Naive thymus-derived CD8-positive, alpha-beta T cell (primary cell): ENCODE data around the gene FMNL2. TPM values are rescaled to one million over a fixed set of nuclear protein-coding genes. Genes with fewer than 3 reads are reported as not detected.
"Not testable (repeated sequence)": the region's sequence is repeated elsewhere in the genome, so short reads cannot be mapped to it uniquely, and the experiment has no call there.

Experiments used
- ATAC-seq, 2 donors: fragments of 150-1000 bp; cut with Tn5 transposase in 1 of 2; sonication (Bioruptor Pico), chemical (Tn5 transposase) in 1 of 2; 1 replicate in 1 of 2; 2 replicates in 1 of 2; pipeline ENCODE4 v1.10.0; 2021; ENCODE audit warnings: mild to moderate bottlenecking in 2 of 2, moderate library complexity in 2 of 2
- POLR2A ChIA-PET: fragments of 350-600 bp; sonication (Branson Sonifier 250); formaldehyde crosslinking; loops from one replicate; lab custom pipeline; 2021; ENCODE audit warnings: antibody characterized with exemption; lab: Charles Lee
- DNase-seq, 10 donors: peaks; one replicate each; pipeline versions ENCODE4 v3.0.0 to v3.0.0-alpha.2; 2020 to 2022
- H3K27ac Mint-ChIP-seq, 10 donors: one replicate each; pipeline ENCODE4 v1.8.0; 2020 to 2022; ENCODE audit warnings: mild to moderate bottlenecking in 10 of 10, mixed read lengths in 10 of 10, moderate library complexity in 4 of 10, inconsistent platforms in 1 of 10
- H3K27me3 Mint-ChIP-seq, 5 donors: one replicate each; pipeline ENCODE4 v1.8.0; 2021 to 2022; ENCODE audit warnings: mixed read lengths in 5 of 5
- H3K36me3 Mint-ChIP-seq, 3 donors: one replicate each; pipeline ENCODE4 v1.8.0; 2020 to 2022; ENCODE audit warnings: mixed read lengths in 3 of 3, mild to moderate bottlenecking in 2 of 3, inconsistent platforms in 1 of 3
- H3K4me1 Mint-ChIP-seq, 4 donors: one replicate each; pipeline ENCODE4 v1.8.0; 2021 to 2022; ENCODE audit warnings: mixed read lengths in 4 of 4
- H3K4me3 Mint-ChIP-seq, 10 donors: one replicate each; pipeline ENCODE4 v1.8.0; 2020 to 2022; ENCODE audit warnings: mild to moderate bottlenecking in 10 of 10, mixed read lengths in 10 of 10, moderate library complexity in 6 of 10, inconsistent platforms in 1 of 10
- H3K9me3 Mint-ChIP-seq, 9 donors: one replicate each; pipeline ENCODE4 v1.8.0; 2020 to 2022; ENCODE audit warnings: mixed read lengths in 9 of 9, mild to moderate bottlenecking in 3 of 9, inconsistent platforms in 1 of 9, moderate library complexity in 1 of 9
- polyA plus RNA-seq, 3 donors: library from polyadenylated mRNA; unstranded; fragments of 300-500 nt; fragmentation: Illumina TruSeq; gene quantifications; one replicate each; pipeline ENCODE4 v1.2.3, GENCODE V29; 2021
- total RNA-seq, 8 experiments: library from RNA in 2 of 8; stranded (reverse) in 2 of 8; gene quantifications; one replicate each; pipeline ENCODE4 v1.2.3 and lab custom pipeline; 2021 to 2026

FMNL2 gene
- total and polyA plus RNA-seq, 5 experiments from 2014 or later: 0.05 to 0.78 (median 0.14) TPM

DNA sequence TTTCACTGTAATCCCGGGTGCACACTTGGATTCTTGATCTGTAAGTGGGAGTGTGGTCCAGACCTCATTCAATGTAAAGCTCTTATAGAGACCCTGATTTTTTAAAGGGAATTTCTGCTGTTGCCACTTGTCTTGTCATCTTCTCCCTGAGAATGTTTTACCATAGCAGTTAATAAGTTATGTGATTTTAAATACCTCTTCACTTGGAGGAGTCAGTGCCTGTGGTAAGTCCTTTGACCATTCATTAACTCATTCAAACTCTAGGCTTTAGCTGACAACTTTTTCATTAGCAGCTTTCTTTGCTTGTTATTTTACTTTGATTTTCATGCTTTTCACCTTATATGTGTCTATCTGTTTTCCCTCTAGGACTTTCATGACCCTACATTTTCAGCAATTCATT, 51.3 kb downstream of the FMNL2 start:
- ATAC-seq (no peak), DNase-seq (no peak)
- Mint-ChIP-seq H3K27me3 (peaks cover 0 to 15% (median 3%) of the 10 kb centered on the region in 5 donors), H3K9me3 (peaks cover 0 to 3% (median 0%) of the 10 kb centered on the region in 9 donors), H3K27ac (no peak overlapping the region), H3K4me3 (no peak overlapping the region), H3K36me3 (no peaks in the 10 kb centered on the region), H3K4me1 (no peaks in the 10 kb centered on the region)
- POLR2A ChIA-PET: no interaction called here

DNA sequence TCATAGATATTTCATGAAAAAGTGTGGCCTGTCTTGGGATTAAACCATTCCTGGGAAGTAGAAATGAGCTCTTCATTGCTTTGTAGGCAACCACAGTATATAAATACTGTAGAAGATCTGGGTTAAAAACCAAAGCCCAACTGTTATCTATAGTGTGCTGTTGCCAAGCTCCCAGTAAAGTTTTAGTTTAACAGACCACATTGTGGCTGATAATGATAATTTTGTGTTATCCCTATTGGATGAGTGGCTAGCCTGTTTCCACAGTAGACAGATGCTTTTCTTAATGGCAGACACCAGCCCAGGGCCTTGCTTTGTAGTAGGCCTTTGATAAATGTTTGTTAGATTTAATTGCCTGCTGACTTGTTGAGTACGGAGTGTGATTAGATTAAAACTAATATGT, 52.1 kb downstream of the FMNL2 start:
- Mint-ChIP-seq H3K9me3 (peaks cover 0 to 3% (median 0%) of the 10 kb centered on the region in 9 donors), H3K4me3 (no peak overlapping the region), H3K4me1 (no peaks in the 10 kb centered on the region), H3K27ac (no peak overlapping the region), H3K27me3 (peaks cover 0 to 15% (median 3%) of the 10 kb centered on the region in 5 donors), H3K36me3 (no peaks in the 10 kb centered on the region)
- POLR2A ChIA-PET: no interaction called here
- no peak for ATAC-seq
- DNase-seq: no peak

DNA sequence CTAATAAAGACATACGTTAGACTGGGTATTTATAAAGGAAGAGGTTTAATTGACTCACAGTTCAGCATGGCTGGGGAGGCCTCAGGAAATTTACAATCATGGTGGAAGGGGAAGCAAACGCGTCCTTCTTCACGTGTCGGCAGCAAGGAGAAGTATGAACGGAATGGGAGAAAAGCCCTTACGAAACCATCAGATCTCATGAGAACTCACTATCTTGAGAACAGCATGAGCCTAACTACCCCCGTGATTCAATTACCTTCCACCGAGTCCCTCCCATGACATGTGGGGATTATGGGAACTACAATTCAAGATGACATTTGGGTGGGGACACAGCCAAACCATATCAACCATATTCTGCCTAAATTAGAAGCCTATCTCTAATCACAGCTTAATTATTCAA, 53.3 kb downstream of the FMNL2 start:
- POLR2A ChIA-PET: not testable (repeated sequence)
- peaks cover 0 to 12% (median 0%) of the 10 kb centered on the region in 5 donors for H3K27me3 Mint-ChIP-seq

DNA sequence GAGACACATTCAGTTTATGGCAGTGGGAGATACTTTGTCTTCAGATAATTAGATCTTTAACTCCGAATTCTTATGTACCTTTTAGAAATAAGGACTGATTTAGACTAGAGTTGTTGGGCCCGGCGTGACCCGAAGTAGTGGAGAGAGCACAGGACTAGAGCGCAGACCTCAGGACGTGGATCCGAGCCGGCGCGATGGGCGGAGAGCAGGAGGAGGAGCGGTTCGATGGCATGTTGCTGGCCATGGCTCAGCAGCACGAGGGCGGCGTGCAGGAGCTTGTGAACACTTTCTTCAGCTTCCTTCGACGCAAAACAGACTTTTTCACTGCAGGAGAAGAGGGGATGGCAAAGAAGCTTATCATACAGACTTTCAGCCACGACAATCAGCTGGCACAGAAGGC, 54.5 kb downstream of the FMNL2 start:
- Mint-ChIP-seq H3K27me3 (peaks cover 0 to 12% (median 0%) of the 10 kb centered on the region in 5 donors), H3K27ac (no peak overlapping the region), H3K4me1 (no peaks in the 10 kb centered on the region), H3K4me3 (no peak overlapping the region), H3K36me3 (no peaks in the 10 kb centered on the region), H3K9me3 (peaks cover 0 to 3% (median 0%) of the 10 kb centered on the region in 9 donors)
- ATAC-seq (no peak), DNase-seq (no peak)
- POLR2A ChIA-PET: no interaction called here

More for the DNA sequence above, 53.3 kb downstream of the FMNL2 start:
- H3K27ac Mint-ChIP-seq, H3K4me1 Mint-ChIP-seq, ATAC-seq, H3K4me3 Mint-ChIP-seq, DNase-seq, H3K9me3 Mint-ChIP-seq, H3K36me3 Mint-ChIP-seq: not testable (repeated sequence)

DNA sequence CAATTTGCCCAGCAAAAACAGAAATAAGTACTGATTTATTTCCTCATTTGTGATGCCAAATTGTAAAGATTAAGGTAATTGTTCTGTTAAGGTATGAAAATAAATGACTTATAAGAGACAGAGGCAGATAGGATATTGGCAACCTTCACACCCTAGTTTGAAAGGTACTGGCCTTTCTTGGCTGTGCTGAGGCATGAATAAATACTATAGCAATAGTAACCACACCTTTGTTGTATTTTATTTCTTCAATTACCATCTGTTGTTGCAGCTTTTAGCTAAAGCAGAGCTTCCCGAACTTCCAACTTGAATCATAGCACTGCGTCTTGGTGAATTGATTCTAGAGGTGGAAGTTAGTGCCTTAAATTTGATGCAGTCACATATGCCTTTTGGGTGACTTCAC, 55.9 kb downstream of the FMNL2 start:
- ATAC-seq: no peak
- POLR2A ChIA-PET: no interaction called here
- Mint-ChIP-seq H3K27ac (no peak overlapping the region), H3K9me3 (peaks cover 0 to 3% (median 0%) of the 10 kb centered on the region in 9 donors), H3K4me3 (no peak overlapping the region), H3K27me3 (peaks cover 0 to 12% (median 0%) of the 10 kb centered on the region in 5 donors), H3K36me3 (no peaks in the 10 kb centered on the region), H3K4me1 (no peaks in the 10 kb centered on the region)
- DNase-seq: no peak

DNA sequence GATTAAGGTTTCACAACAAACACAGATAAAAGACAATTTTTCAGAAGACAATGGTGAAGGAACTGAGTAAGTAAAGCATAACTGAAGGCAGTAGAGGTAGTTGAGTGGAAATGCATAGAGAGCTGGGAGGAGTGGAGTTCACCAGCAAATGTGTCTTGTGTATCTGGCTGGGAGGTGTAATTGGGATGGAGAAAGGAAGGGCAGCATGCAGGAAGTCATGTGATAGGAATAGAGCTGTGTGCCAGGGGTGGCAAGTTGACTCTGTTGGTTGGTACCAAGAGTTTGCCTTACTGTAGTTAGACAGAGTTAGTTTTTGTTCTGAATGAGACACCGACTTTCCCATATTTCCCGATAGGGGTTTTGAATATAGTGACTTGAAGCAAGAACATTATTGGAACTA, 56.3 kb downstream of the FMNL2 start:
- Mint-ChIP-seq H3K9me3 (peaks cover 0 to 3% (median 0%) of the 10 kb centered on the region in 9 donors), H3K27me3 (peaks cover 0 to 12% (median 1%) of the 10 kb centered on the region in 5 donors), H3K36me3 (no peaks in the 10 kb centered on the region), H3K4me3 (no peak overlapping the region), H3K4me1 (no peaks in the 10 kb centered on the region), H3K27ac (no peak overlapping the region)
- no peak for ATAC-seq
- no peak for DNase-seq
- POLR2A ChIA-PET: no interaction called here

DNA sequence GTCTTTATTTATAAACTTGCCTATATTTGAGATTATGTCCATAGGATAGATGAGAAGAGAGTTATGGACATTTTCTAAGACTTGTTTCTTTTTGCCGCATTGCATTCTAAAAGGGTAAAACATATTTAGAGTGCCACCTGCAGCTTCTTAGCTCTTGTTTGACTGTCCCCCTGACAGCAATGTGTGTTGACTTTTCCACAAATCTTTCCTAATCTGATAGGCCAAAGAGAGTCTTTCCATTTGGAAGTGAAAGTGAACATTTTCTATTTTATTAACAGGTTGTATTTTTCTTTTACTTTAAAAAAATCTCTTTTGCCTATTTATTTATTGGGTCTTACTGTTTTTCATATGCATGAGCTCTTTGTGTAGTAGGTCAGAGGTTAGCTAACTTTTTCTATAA, 58.4 kb downstream of the FMNL2 start:
- DNase-seq (no peak), ATAC-seq (no peak)
- no peak overlapping the region for H3K27ac Mint-ChIP-seq
- peaks cover 0 to 3% (median 0%) of the 10 kb centered on the region in 9 donors for H3K9me3 Mint-ChIP-seq
- peaks cover 2 to 17% (median 11%) of the 10 kb centered on the region in 5 donors for H3K27me3 Mint-ChIP-seq
- H3K4me1 Mint-ChIP-seq: no peaks in the 10 kb centered on the region
- POLR2A ChIA-PET: no interaction called here
- no peak overlapping the region for H3K4me3 Mint-ChIP-seq
- H3K36me3 Mint-ChIP-seq: no peaks in the 10 kb centered on the region

DNA sequence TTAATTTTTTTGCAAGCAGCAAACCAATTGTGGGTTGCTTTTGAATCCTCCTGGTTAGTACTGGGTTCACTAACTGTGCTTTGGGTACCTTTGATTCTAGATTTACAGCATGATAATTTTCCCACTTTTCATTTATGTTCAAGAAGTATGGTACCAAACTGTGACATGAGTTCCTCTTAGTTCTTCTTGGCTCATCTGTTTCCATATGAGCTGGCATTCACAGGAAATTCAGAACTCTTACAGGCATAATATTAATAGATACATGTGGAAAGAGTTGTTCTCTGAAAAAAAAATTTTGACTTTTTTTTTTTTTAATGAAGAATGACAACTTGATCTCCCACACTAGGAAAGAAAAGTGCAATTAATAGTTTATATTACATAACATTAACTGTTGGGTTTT, 59.4 kb downstream of the FMNL2 start:
- POLR2A ChIA-PET: no interaction called here
- no peak overlapping the region for H3K27ac Mint-ChIP-seq
- no peaks in the 10 kb centered on the region for H3K4me1 Mint-ChIP-seq
- peaks cover 6 to 24% (median 14%) of the 10 kb centered on the region in 5 donors for H3K27me3 Mint-ChIP-seq
- H3K9me3 Mint-ChIP-seq: peaks cover 0 to 2% (median 0%) of the 10 kb centered on the region in 9 donors
- H3K4me3 Mint-ChIP-seq: no peak overlapping the region
- DNase-seq (no peak), ATAC-seq (no peak)
- no peaks in the 10 kb centered on the region for H3K36me3 Mint-ChIP-seq

DNA sequence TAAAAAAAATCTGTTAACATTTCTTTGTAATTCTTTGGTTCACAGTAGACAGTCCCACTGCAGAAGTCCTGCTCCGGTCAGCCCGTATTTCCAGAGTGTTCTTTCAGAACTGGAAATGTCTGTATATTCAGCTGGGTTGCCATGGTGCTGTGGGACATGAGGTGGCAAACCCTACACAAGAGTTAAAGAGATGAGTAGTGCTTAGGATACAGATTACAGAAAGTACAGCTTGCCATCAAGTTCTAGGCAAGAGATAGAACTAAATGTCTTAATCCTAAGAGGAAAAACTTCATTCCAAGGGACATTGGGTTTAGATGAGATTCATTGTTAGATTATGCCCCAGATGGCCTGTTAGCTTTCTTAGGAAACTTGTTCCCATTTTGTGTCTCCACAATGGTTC, 60.1 kb downstream of the FMNL2 start:
- H3K36me3 Mint-ChIP-seq: no peaks in the 10 kb centered on the region
- ATAC-seq: no peak
- POLR2A ChIA-PET: no interaction called here
- no peak for DNase-seq
- H3K4me1 Mint-ChIP-seq: no peaks in the 10 kb centered on the region
- H3K9me3 Mint-ChIP-seq: no peaks in the 10 kb centered on the region
- H3K4me3 Mint-ChIP-seq: no peak overlapping the region
- no peak overlapping the region for H3K27ac Mint-ChIP-seq
- peaks cover 8 to 25% (median 14%) of the 10 kb centered on the region in 5 donors for H3K27me3 Mint-ChIP-seq

DNA sequence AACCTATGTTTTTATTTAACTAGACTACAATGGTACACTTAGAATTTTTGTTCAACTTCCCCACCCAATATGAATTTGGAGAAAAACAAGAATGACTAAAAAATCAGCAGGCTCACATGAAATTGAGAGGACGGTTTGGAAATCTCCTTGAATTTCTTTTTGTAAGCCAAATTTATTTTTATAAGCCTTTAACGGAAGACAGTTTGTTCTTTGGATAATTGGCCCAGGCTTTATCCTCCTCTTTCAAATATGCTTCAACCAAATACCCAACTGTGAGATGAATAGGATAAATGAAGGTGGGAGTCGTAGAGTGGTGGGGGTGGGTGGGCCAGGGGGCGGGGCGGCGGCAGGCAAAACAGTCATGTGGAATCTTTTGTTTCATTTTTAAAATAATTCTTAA, 60.6 kb downstream of the FMNL2 start:
- no peak overlapping the region for H3K27ac Mint-ChIP-seq
- H3K27me3 Mint-ChIP-seq: peaks cover 8 to 25% (median 14%) of the 10 kb centered on the region in 5 donors
- no peaks in the 10 kb centered on the region for H3K9me3 Mint-ChIP-seq
- ATAC-seq (no peak), DNase-seq (no peak)
- no peaks in the 10 kb centered on the region for H3K4me1 Mint-ChIP-seq
- POLR2A ChIA-PET: no interaction called here
- no peaks in the 10 kb centered on the region for H3K36me3 Mint-ChIP-seq
- H3K4me3 Mint-ChIP-seq: no peak overlapping the region

DNA sequence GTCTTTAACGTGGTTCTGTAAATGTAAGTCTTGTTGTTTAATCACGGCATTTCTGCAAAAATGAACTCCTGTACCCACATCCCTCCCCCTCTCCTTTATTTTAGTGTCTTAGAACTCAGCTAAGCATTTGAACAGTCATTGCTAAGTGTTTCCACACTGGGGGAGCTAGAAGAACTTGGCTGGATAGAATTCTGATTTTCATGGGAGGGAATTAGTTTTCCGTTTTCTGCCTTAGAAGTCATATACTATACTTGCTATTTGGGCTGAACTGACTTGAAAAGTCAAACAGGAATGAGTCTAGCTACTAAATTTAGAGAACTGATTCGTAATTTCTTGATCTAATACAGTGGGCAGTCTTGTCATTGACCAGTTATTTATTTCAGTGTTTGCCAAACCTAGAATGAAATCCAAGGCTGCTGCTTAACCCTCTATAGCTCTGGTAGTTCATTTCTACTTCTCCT, 61.1 kb downstream of the FMNL2 start:
- H3K4me3 Mint-ChIP-seq: no peak overlapping the region
- H3K36me3 Mint-ChIP-seq: no peaks in the 10 kb centered on the region
- H3K27ac Mint-ChIP-seq: no peak overlapping the region
- peaks cover 8 to 25% (median 14%) of the 10 kb centered on the region in 5 donors for H3K27me3 Mint-ChIP-seq
- POLR2A ChIA-PET: no interaction called here
- H3K9me3 Mint-ChIP-seq: no peaks in the 10 kb centered on the region
- no peak for DNase-seq
- no peaks in the 10 kb centered on the region for H3K4me1 Mint-ChIP-seq
- no peak for ATAC-seq

DNA sequence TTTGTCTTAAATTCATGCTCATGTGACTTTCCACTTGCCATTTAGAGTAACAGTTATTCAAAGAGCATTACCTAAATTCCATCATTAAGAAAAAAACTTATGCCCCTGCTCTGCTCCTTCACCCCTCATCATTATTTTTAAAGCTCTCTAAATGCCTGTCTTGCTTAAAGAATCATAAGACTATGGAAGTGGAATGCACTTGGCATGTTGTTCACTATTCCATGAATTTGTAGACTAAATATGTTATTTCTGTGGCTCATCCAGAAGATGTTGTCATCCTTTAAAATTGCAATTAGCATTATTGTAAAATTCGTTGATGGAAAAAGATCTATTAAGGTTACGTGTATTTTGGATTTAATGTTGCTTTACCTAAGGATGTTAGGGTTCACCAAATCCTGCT, 61.8 kb downstream of the FMNL2 start:
- Mint-ChIP-seq H3K27ac (no peak overlapping the region), H3K27me3 (peaks cover 8 to 25% (median 14%) of the 10 kb centered on the region in 5 donors), H3K36me3 (no peaks in the 10 kb centered on the region), H3K4me1 (no peaks in the 10 kb centered on the region), H3K9me3 (no peaks in the 10 kb centered on the region), H3K4me3 (no peak overlapping the region)
- POLR2A ChIA-PET: no interaction called here
- DNase-seq (no peak), ATAC-seq (no peak)

DNA sequence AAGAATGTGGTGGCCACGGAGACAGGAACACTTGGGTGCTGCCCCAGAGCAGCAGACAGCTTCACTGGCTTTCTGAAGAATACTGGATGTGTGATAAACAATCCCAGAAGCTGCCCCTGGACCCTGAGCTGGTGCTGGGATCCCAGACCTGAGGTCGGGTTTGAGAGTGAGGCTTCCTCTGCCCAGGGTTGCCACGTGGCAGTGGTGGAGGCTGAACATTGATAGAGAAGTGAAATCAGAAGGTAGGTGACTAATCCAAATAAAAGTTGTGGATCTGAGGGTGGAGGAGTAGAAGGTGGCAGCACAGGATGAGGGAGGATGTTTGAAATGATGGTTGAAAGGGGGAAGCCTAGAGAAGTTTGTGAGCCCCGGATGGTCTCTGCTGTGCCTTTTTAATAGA, 64.0 kb downstream of the FMNL2 start:
- H3K36me3 Mint-ChIP-seq: no peaks in the 10 kb centered on the region
- ATAC-seq: no peak
- no peaks in the 10 kb centered on the region for H3K4me1 Mint-ChIP-seq
- H3K27ac Mint-ChIP-seq: no peak overlapping the region
- no peak for DNase-seq
- peaks cover 8 to 25% (median 16%) of the 10 kb centered on the region in 5 donors for H3K27me3 Mint-ChIP-seq
- H3K4me3 Mint-ChIP-seq: no peak overlapping the region
- no peaks in the 10 kb centered on the region for H3K9me3 Mint-ChIP-seq
- POLR2A ChIA-PET: no interaction called here

DNA sequence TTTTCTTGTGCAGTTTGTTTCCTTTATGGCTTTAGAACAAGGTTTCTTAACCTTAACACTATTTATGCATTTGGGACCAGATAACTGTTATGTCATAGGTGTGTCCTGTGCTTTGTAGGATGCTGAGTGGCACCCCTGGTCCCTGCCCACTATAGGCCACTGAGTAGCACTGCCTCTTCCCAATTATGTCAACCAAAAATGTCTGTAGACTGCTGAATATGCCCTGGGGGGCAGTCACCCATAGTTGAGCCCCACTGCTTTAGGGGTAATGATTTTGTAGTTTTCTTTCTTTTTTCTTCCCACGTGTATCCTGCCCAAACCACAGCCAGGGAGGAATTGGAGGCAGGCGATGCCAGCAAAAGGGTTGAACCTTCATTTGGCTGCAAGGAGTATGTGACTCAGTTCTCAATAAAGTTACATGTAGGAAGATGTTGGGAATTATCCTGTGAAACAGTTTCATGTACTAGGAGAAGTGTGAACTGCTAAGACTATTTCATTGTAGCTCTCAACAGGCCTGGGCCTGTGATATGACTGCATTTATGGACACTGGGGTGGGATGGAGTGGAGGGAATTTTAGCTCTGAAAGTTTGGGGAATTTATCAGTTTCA, 65.7 kb downstream of the FMNL2 start:
- ATAC-seq (no peak), DNase-seq (no peak)
- Mint-ChIP-seq H3K4me3 (no peak overlapping the region), H3K36me3 (no peaks in the 10 kb centered on the region), H3K27ac (no peak overlapping the region), H3K4me1 (no peaks in the 10 kb centered on the region), H3K9me3 (no peaks in the 10 kb centered on the region), H3K27me3 (peaks cover 8 to 42% (median 16%) of the 10 kb centered on the region in 5 donors)
- POLR2A ChIA-PET: no interaction called here
